Common myeloid progenitor, CD34-positive (primary cell): ENCODE results near the gene OR11G2.
"Not testable (repeated sequence)": the region's sequence is repeated elsewhere in the genome, so short reads cannot be mapped to it uniquely, and the experiment has no call there.

Source experiments
- CTCF ChIA-PET: fragments of 350-600 bp; sonication (Branson Sonifier 250); formaldehyde crosslinking; loops from one replicate; lab custom pipeline; 2021; ENCODE audit warnings: antibody characterized with exemption; lab: Charles Lee
- POLR2A ChIA-PET: fragments of 350-600 bp; sonication (Branson Sonifier 250); formaldehyde crosslinking; loops from one replicate; lab custom pipeline; 2021; ENCODE audit warnings: antibody characterized with exemption; lab: Charles Lee
- DNase-seq, 3 donors: peaks; one replicate each; pipeline versions ENCODE4 v3.0.0 to v3.0.0-alpha.2; 2013
- H3K27ac ChIP-seq, 2 experiments: 1 replicate in 1 of 2; 2 replicates in 1 of 2; pipeline ENCODE4 v1.7.0; 2013; ENCODE audit warnings: inconsistent platforms in 2 of 2, low read length in 2 of 2, mild to moderate bottlenecking in 2 of 2, low read depth in 1 of 2, moderate library complexity in 1 of 2; ENCODE audit not compliant: severe bottlenecking in 2 of 2, insufficient read depth in 1 of 2, poor library complexity in 1 of 2
- H3K27me3 ChIP-seq, 5 experiments: replicated peaks in 2 of 5; 1 replicate in 3 of 5; 2 replicates in 2 of 5; pipeline versions ENCODE4 v1.6.1 to v1.7.0; 2013; ENCODE audit warnings: low read length in 4 of 5, mild to moderate bottlenecking in 2 of 5, moderate library complexity in 2 of 5, inconsistent platforms in 1 of 5; ENCODE audit not compliant: insufficient read depth in 5 of 5, control insufficient read depth in 4 of 5
- H3K36me3 ChIP-seq, 4 experiments: 1 replicate in 2 of 4; 2 replicates in 2 of 4; pipeline versions ENCODE4 v1.6.1 to v1.7.0; 2013; ENCODE audit warnings: low read length in 3 of 4, control low read depth in 1 of 4, mild to moderate bottlenecking in 1 of 4; ENCODE audit not compliant: control insufficient read depth in 4 of 4, insufficient read depth in 4 of 4
- H3K4me1 ChIP-seq, 4 experiments: 1 replicate in 3 of 4; 2 replicates in 1 of 4; pipeline versions ENCODE4 v1.6.1 to v1.7.1; 2013; ENCODE audit warnings: low read length in 3 of 4, mild to moderate bottlenecking in 3 of 4, control low read depth in 1 of 4, inconsistent platforms in 1 of 4, moderate library complexity in 1 of 4; ENCODE audit not compliant: control insufficient read depth in 4 of 4, insufficient read depth in 4 of 4; ENCODE audit errors: control extremely low read depth in 1 of 4
- H3K4me3 ChIP-seq, 7 experiments: 1 replicate in 4 of 7; 2 replicates in 3 of 7; pipeline versions ENCODE4 v1.5.1 to v1.7.0; 2013; ENCODE audit warnings: mild to moderate bottlenecking in 7 of 7, low read length in 6 of 7, moderate library complexity in 6 of 7, inconsistent platforms in 2 of 7, low read depth in 2 of 7, control low read depth in 1 of 7; ENCODE audit not compliant: insufficient read depth in 4 of 7, control insufficient read depth in 1 of 7; ENCODE audit errors: extremely low read depth in 1 of 7
- H3K9me3 ChIP-seq, 5 experiments: 1 replicate in 4 of 5; 2 replicates in 1 of 5; pipeline versions ENCODE4 v1.6.1 to v1.7.1; 2013; ENCODE audit warnings: low read length in 4 of 5, mild to moderate bottlenecking in 2 of 5, inconsistent platforms in 1 of 5, low read depth in 1 of 5, moderate library complexity in 1 of 5; ENCODE audit not compliant: control insufficient read depth in 4 of 5, insufficient read depth in 2 of 5; ENCODE audit errors: control extremely low read depth in 1 of 5
- WGBS: methylation state at CpG from one replicate; pipeline ENCODE4 v1.1.5; 2013; ENCODE audit not compliant: insufficient coverage; 5-methylcytosine and 5-hydroxymethylcytosine counted together

OR11G2 gene

DNA sequence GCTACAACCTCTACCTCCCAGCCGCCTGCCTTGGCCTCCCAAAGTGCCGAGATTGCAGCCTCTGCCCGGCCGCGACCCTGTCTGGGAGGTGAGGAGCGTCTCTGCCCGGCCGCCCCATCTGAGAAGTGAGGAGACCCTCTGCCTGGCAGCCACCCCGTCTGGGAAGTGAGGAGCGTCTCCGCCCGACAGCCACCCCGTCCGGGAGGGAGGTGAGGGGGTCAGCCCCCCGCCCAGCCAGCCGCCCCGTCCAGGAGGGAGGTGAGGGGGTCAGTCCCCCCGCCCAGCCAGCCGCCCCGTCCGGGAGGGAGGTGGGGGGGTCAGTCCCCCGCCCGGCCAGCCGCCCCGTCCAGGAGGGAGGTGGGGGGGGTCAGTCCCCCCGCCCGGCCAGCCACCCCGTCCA is 21.7 kb downstream of the OR11G2 start:
- POLR2A ChIA-PET, H3K27me3 ChIP-seq, DNase-seq, H3K4me1 ChIP-seq, H3K27ac ChIP-seq, H3K9me3 ChIP-seq, CTCF ChIA-PET, H3K4me3 ChIP-seq, H3K36me3 ChIP-seq: not testable (repeated sequence)
- WGBS, result no CpG with 5 or more reads among the region's 28 CpGs

DNA sequence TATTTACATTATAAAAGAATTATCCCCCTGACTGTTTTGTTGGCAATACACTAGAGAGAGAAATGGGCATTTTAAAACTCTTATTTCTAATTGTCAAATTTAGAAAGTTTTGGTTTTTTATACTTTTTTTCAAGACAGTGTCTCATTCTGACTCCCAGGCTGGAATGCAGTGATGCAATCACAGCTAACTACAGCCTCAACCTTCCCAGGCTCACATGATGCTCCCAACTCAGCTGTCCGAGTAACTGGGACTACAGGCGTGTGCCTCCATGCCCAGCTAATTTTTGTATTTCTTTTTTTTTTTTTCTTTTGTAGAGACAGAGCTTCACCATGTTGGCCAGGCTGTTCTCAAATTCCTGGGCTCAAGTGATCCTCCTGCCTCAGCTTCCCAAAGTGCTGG is 24.5 kb downstream of the OR11G2 start:
- Histone ChIP-seq H3K9me3 (no peaks in the 10 kb centered on the region), H3K36me3 (no peaks in the 10 kb centered on the region), H3K4me1 (no peaks in the 10 kb centered on the region), H3K4me3 (no peak overlapping the region), H3K27ac (no peak overlapping the region), H3K27me3 (peaks cover 0 to 4% (median 0%) of the 10 kb centered on the region in 5 experiments)
- WGBS, result 80% methylated on average over 2 of the region's 2 CpGs
- no peak for DNase-seq
- CTCF ChIA-PET, result interaction anchor here (0.7 kb wide), 1 partner anchor 63 kb away, joined by 3 read pairs; no protein-coding TSS in a partner anchor
- POLR2A ChIA-PET, result no interaction called here

DNA sequence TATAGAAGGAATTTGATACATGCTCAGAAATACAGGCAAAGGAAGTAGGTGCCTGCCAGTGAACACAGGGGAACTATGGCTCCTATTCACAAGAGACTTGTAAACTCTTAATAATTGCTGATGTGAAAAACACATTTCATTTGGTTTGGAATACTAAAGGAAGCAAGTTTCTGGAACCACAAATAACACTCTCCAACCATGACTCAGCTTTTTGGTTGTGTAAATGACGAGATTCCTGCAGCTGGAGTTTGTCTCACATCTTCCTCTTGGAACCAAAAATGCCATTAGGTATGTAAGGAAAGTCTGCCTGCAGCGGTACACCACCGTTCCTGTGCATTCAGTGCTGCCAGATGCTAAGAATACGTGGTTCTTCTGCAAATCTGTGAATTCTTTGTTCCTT is 28.3 kb downstream of the OR11G2 start:
- Histone ChIP-seq H3K4me1 (no peaks in the 10 kb centered on the region), H3K36me3 (no peaks in the 10 kb centered on the region), H3K9me3 (no peaks in the 10 kb centered on the region), H3K4me3 (no peak overlapping the region), H3K27me3 (peaks cover 0 to 4% (median 0%) of the 10 kb centered on the region in 5 experiments), H3K27ac (no peak overlapping the region)
- ChIA-PET POLR2A (no interaction called here), CTCF (no interaction called here)
- peak in 1 of 3 donors; percentile 21 for DNase-seq
- 62% methylated on average over 4 of the region's 4 CpGs for WGBS

- POLR2A ChIA-PET, result no interaction called here
- Histone ChIP-seq H3K27ac (no peak within 1 kb of the TSS), H3K4me3 (no peak within 1 kb of the TSS), H3K4me1 (no peaks in the 10 kb centered on the region), H3K36me3 (no peaks in the 10 kb centered on the region), H3K27me3 (peaks cover 0 to 5% (median 0%) of the 10 kb centered on the region in 5 experiments), H3K9me3 (no peaks in the 10 kb centered on the region)
- CTCF ChIA-PET, result no interaction called here
- no CpG with 5 or more reads among the region's 2 CpGs for WGBS
- peak in 1 of 3 donors; percentile 18 for DNase-seq
These were observed 32.7 kb downstream of the OR11G2 start, which contains the start of gene OR11H6 for GRCh38 chr14:20223410-20223809. Gene OR11H6, plus strand, starts transcription at chr14:20223710. Its CDS starts 0 bp downstream, at chr14:20223710.

GRCh38 chr14:20228681-20229080 is 38.0 kb downstream of the OR11G2 start, which contains the start of gene OR11H7:
Gene OR11H7, plus strand, starts transcription at chr14:20228981.
- CTCF ChIA-PET, result no interaction called here
- H3K4me3 ChIP-seq, result no peak within 1 kb of the TSS
- H3K9me3 ChIP-seq, result peaks cover 0 to 3% (median 0%) of the 10 kb centered on the region in 5 experiments
- no peak for DNase-seq
- no CpG with 5 or more reads among the region's 1 CpG for WGBS
- POLR2A ChIA-PET, result no interaction called here
- H3K36me3 ChIP-seq, result no peaks in the 10 kb centered on the region
- H3K27ac ChIP-seq, result no peak within 1 kb of the TSS
- H3K27me3 ChIP-seq, result peaks cover 0 to 1% (median 0%) of the 10 kb centered on the region in 5 experiments
- no peaks in the 10 kb centered on the region for H3K4me1 ChIP-seq

DNA sequence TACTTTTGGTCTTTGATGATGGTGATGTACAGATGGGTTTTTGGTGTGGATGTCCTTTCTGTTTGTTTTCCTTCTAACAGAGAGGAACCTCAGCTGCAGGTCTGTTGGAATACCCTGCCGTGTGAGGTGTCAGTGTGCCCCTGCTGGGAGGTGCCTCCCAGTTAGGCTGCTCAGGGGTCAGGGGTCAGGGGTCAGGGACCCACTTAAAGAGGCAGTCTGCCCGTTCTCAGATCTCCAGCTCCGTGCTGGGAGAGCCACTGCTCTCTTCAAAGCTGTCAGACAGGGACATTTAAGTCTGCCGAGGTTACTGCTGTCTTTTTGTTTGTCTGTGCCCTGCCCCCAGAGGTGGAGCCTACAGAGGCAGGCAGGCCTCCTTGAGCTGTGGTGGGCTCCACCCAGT is 44.7 kb downstream of the OR11G2 start:
- H3K4me1 ChIP-seq, H3K9me3 ChIP-seq, H3K27me3 ChIP-seq, H3K27ac ChIP-seq, CTCF ChIA-PET, DNase-seq, POLR2A ChIA-PET, H3K4me3 ChIP-seq, H3K36me3 ChIP-seq: not testable (repeated sequence)
- no CpG with 5 or more reads among the region's 4 CpGs for WGBS

DNA sequence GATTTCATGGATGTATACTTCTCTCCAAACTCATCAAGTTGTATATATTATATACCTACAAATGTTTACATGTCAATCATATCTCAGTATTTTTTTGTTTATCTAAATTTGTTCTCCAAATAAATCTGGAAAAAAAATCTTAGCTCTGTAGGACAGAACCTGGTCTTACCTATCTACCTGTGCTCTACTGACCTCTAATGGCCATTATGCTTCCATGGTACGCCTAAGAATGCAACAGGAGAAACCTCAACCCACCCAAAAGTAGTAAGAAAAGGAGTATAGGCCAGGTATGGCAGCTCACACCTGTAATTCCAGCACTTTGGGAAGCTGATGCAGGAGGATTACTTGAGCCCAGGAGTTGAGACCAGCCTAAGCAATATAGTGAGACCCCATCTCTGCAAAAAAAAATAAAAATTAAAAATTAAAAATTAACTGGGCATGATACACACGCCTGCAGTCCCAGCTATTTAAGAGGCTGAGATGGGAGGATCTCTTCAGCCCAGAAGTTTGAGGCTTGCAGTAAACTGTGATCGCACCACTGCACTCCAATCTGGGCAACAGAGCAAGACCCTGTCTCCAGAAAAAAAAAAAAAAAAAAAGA is 57.0 kb downstream of the OR11G2 start:
- H3K4me3 ChIP-seq, result no peak overlapping the region
- POLR2A ChIA-PET, result no interaction called here
- H3K36me3 ChIP-seq, result no peaks in the 10 kb centered on the region
- no peaks in the 10 kb centered on the region for H3K27me3 ChIP-seq
- H3K4me1 ChIP-seq, result no peaks in the 10 kb centered on the region
- DNase-seq, result peak in 2 of 3 donors; percentile 23 to 24
- CTCF ChIA-PET, result no interaction called here
- no peak overlapping the region for H3K27ac ChIP-seq
- peaks cover 0 to 4% (median 0%) of the 10 kb centered on the region in 5 experiments for H3K9me3 ChIP-seq
- WGBS, result 100% methylated on average over 2 of the region's 3 CpGs
